Measurements from ENCODE around the gene ELOB.
"Not testable (repeated sequence)": the region's sequence is repeated elsewhere in the genome, so short reads cannot be mapped to it uniquely, and the experiment has no call there.

ELOB gene

DNA sequence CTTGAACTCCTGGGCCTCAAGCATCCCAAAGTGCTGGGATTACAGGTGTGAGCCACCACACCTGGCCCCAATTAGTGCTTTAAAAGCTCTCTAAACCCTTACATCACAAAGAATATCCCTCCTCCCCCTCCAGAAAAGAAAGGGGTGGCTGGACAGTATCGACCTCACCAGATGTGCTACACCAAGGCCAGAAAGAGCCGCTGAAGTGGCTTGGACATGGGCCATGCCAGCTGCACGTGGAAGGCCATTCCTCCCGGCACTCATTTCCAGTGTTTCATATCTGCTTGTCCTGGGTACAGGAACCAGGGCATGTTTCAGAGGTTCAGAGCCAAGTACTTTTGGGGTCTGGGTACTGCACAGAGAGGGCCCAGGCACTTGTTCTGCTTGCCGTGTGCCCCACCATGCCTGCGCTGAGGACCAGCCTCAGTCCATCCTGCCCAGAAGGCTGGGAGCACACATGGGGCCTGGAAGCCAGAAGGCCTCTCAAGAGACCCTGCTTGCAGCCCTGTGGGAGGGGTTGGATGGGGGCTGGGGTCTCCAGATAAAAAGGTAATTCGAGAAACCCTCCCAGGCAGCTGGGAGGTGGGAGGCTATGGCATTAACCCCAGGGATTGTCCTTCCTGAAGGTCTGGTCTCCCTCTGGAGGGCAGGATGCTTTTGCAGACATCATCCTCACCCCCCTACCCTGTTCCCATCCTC lies 28.2 kb downstream of the ELOB start:
- no peak for DNase-seq (ENCODE audit: low read depth in 2 of 2)

- no peak for DNase-seq (ENCODE audit: low read depth in 2 of 2)
Measured at GRCh38 chr16:2745961-2746360, 31.1 kb downstream of the ELOB start.

DNA sequence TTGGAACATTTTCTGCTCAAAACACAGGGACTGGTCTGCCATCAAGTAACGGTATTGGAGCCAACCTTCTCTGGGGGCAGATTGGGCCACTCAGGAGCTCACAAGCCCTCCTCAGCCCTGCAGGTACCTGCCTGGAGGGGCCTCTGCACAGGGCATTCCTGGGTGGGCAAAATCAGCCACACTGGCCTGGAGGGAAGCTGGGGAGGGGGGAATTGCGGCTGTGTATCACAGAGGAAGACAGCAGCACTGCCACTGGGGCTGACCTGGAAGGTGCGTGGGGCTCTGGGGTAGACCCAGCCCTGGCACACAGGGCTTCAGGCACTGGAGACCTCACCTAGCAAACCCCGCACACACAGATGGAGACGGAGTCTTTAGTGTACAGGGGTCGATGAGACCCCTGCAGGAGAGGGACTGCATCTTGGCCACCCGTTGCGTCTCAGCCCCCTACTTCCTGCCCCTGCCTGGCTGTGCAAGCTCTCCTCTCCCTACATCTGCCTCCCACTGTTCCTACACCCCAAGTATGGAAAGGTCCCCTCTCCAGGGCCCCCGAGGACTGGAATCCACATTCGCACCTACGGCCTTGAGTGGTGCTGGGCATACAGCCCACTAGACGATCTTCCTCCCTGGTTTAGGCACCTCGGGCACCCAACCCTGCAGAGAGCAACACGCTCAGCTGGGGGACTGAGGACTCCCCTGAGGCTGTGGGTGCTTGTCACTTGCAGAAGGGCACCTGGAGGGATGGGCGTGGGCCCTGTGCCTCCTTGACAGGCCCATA lies 31.8 kb downstream of the ELOB start:
- no peak for DNase-seq (ENCODE audit: low read depth in 2 of 2)

- DNase-seq (ENCODE audit: low read depth in 2 of 2): no peak
Measured at GRCh38 chr16:2744711-2745110, 32.4 kb downstream of the ELOB start.

- no peak for DNase-seq (ENCODE audit: low read depth in 2 of 2)
Measured at GRCh38 chr16:2743007-2743810, 33.9 kb downstream of the ELOB start.

DNA sequence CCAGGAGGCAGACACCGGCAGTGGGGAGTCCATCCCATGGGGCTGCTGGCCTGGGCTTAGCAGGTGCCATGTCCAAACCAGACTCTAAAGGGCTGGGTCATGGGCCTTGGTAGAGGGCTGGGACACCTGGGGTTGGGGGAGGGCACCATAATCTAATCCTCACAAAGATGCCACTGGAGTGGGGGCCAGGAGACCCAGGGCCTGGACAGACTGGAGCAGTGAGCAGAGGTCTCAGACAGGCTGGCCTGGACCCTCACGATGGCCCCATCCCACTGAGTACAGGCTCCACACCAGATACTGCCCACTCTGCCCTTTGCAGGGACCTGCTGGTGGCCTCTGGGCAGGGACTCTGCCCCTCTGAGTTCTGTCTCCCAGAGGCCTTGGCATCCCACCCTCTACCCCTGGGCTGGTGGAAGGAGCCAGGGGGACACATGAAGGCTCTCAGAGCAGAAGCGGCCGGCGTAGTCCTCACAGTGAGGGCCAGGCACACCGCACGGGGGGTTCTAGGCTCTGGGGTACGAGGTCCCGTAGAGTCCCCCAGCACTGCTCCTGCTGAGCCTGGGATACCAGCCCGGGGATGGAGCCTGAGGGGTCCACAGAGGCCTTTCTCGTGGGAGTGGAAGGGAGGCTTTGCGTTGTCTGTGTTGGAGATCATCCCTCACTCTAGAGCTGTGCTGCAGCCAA lies 34.6 kb downstream of the ELOB start:
- no peak for DNase-seq (ENCODE audit: low read depth in 2 of 2)

DNA sequence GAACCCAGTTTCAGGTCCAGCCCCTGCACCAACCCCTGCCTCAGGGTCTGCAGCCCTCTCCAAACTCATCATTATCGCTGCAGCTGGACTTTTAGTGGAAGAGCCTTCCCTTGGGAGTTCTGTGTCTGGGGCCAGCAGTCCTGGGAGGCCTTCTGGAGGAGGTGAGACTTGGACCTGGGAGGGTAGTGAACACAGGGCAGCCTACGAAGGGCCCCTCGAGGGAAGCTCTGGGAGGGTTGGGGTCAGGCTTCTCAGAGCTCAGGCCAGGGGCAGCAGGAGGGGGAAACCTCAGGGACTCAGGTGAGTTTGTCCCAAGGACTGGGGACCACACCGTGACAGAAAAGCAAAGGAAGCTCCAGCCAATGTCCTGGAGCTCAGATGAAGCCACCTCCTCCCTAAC lies 35.9 kb downstream of the ELOB start:
- no peak for DNase-seq (ENCODE audit: low read depth in 2 of 2)

DNA sequence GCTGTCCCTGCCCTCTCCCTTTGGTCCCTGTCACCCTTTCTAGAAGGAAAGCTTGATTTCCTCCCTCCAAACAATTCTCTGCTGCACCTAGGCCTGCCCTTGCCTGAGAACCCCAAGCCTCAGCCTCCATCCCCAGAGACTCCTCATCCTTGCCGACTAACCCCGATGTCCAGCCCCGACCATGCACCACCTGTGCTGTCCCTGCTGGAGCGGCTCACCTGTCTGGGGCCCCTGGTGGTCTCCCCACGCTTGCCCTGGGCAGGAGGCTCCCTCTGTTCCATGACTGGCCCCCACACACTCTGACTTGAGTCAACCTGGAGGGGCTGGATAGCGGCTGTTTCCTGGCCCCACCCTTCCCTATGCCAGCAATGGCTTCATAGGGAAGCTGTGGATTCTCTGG lies 36.6 kb downstream of the ELOB start:
- no peak for DNase-seq (ENCODE audit: low read depth in 2 of 2)

DNA sequence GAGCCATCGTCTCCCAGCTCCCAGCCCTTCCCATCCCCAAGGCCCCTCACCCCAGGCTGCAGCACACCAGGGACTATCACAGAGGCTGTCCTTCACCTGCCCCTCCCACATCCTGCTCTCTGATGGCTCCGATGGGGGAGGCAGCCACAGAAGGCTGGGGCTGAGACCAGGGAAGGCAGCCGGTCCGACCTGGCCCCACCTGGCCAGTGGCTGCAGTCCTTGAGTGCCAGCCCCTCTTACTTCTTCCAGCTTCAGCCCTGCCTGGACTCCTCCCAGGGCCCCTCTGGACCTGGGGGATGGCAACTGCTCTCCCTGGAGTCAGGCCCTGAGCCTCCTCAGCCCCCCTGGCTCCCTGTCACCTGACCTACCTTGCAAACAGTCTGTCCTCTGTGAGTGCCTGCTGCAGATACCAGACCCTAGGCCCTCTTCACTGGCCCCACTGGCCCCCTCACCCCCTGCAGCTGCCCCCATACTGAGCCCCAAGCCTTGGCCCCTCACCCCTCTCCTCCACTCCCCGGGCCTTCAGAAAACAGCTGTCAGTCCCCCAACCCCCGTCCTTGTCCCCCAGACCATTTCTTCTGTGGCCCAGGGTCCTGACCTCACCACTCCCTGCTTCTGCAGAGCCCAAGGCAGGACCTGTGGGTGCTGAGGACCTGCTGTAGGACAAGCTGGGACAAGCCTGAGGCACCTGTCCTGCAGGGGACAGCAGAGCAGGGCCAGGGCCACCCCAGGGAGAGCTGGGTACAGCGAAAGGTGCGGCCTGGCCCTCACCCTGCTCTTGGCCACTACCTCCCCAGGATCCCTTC lies 37.3 kb downstream of the ELOB start:
- no peak for DNase-seq (ENCODE audit: low read depth in 2 of 2)

- DNase-seq (ENCODE audit: low read depth in 2 of 2): no peak
Measured at GRCh38 chr16:2738615-2739014, 38.5 kb downstream of the ELOB start.

- DNase-seq (ENCODE audit: low read depth in 2 of 2): no peak
Measured at GRCh38 chr16:2737895-2738418, 39.1 kb downstream of the ELOB start.

- DNase-seq (ENCODE audit: low read depth in 2 of 2): no peak
Measured at GRCh38 chr16:2737238-2737605, 39.9 kb downstream of the ELOB start.

GRCh38 chr16:2736476-2737237 lies 40.4 kb downstream of the ELOB start:
- no peak for DNase-seq (ENCODE audit: low read depth in 2 of 2)

- DNase-seq (ENCODE audit: low read depth in 2 of 2): no peak
Measured at GRCh38 chr16:2734844-2735515, 42.1 kb downstream of the ELOB start.

DNA sequence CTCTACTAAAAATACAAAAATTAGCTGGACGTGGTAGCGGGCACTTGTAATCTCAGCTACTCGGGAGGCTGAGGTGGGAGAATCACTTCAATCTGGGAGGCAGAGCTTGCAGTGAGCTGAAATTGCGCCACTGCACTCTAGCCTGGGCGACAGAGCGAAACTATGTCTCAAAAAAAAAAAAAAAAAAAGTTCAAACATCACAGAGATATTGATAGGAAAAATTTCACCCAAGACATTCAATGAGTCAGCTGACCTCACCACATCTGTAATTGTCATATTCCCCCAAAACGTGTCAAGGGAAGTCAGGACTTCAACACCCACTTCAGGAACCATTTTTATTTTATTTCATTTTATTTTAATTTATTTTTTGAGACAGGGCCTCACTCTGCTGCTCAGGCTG lies 49.0 kb downstream of the ELOB start:
- DNase-seq (ENCODE audit: low read depth in 2 of 2): no peak

DNA sequence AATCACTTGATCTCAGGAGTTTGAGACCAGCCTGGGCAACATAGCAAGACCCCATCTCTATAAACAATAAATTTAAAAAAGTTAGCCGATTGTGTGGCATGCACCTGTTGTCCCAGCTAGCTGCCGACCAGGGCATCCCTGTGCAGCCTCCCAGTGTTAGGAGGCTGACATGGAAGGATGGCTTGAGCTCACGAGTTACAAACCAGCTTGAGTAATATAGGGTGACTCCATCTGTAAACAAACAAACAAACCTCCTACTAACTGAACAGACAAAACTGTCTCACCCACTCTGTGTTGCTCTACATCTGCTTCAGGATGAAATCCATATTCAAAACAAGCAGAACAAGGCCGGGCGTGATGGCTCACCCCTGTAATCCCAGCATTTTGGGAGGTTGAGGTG lies 50.2 kb downstream of the ELOB start:
- DNase-seq (ENCODE audit: low read depth in 2 of 2): no peak

- no peak for DNase-seq (ENCODE audit: low read depth in 2 of 2)
Measured at GRCh38 chr16:2724816-2725348, 52.2 kb downstream of the ELOB start.

- no peak for DNase-seq (ENCODE audit: low read depth in 2 of 2)
Measured at GRCh38 chr16:2724088-2724676, 52.9 kb downstream of the ELOB start.

DNA sequence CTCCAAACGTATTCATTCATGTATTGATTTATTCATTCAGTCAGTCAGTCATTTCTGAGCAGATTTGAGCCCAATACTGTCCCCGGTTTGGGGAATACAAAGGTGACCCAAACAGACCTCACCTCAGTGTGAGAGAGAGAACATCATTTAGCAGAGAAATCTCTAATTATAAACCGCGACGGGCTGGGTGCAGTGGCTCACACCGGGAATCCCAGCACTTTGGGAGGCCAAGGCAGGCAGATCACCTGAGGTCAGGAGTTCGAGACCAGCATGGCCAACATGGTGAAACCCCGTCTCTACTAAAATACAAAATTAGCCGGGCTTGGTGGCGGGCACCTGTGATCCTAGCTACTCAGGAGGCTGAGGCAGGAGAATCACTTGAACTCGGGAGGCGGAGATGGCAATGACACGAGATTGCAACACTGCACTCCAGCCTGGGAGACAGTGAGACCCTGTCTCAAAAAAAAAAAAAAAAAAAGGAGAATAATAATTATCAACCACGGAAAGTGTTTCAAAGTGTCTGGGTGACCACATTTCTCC lies 55.4 kb downstream of the ELOB start:
- DNase-seq (ENCODE audit: low read depth in 2 of 2): not testable (repeated sequence)

Data from fibroblast of skin of left biceps (primary cell).